ENCODE data around the gene PPL.

- TF ChIP-seq, protein P1, sequence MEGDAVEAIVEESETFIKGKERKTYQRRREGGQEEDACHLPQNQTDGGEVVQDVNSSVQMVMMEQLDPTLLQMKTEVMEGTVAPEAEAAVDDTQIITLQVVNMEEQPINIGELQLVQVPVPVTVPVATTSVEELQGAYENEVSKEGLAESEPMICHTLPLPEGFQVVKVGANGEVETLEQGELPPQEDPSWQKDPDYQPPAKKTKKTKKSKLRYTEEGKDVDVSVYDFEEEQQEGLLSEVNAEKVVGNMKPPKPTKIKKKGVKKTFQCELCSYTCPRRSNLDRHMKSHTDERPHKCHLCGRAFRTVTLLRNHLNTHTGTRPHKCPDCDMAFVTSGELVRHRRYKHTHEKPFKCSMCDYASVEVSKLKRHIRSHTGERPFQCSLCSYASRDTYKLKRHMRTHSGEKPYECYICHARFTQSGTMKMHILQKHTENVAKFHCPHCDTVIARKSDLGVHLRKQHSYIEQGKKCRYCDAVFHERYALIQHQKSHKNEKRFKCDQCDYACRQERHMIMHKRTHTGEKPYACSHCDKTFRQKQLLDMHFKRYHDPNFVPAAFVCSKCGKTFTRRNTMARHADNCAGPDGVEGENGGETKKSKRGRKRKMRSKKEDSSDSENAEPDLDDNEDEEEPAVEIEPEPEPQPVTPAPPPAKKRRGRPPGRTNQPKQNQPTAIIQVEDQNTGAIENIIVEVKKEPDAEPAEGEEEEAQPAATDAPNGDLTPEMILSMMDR (IDR thresholded peaks at IDR 0.05), result no peak
- no peak for TF ChIP-seq POLR2A (IDR thresholded peaks at IDR 0.05)
These were observed 84.6 kb downstream of the PPL start for GRCh38 chr16:4852221-4852872.
